Nephron (organoid): Measurements from ENCODE around the gene FGFR3.

ENCODE experiments used
- H3K27ac Mint-ChIP-seq, 3 experiments: 2 replicates each; pipeline ENCODE4 v1.8.0; 2020; ENCODE audit warnings: mixed read lengths in 3 of 3, mild to moderate bottlenecking in 2 of 3, moderate library complexity in 1 of 3
- H3K27me3 Mint-ChIP-seq: 2 replicates; pipeline ENCODE4 v1.8.0; 2021; ENCODE audit warnings: low read depth, mild to moderate bottlenecking, moderate library complexity, mixed read lengths
- H3K36me3 Mint-ChIP-seq: 2 replicates; pipeline ENCODE4 v1.8.0; 2020; ENCODE audit warnings: low read depth, mixed read lengths
- H3K4me1 Mint-ChIP-seq: 2 replicates; pipeline ENCODE4 v1.8.0; 2020; ENCODE audit warnings: mixed read lengths
- H3K4me3 Mint-ChIP-seq, 3 experiments: 2 replicates each; pipeline ENCODE4 v1.8.0; 2020; ENCODE audit warnings: mild to moderate bottlenecking in 3 of 3, mixed read lengths in 3 of 3, moderate library complexity in 2 of 3
- H3K9me3 Mint-ChIP-seq: 2 replicates; pipeline ENCODE4 v1.8.0; 2020; ENCODE audit warnings: mixed read lengths
- TF ChIP-seq, protein P1 (sequence below), 3 experiments: fragments of 200-600 bp; sonication (generic); IDR thresholded peaks; one replicate each; pipeline ENCODE4 v1.5.0; 2021; ENCODE audit warnings: antibody characterized with exemption in 3 of 3; ENCODE audit not compliant: unreplicated experiment in 3 of 3

FGFR3 gene

DNA sequence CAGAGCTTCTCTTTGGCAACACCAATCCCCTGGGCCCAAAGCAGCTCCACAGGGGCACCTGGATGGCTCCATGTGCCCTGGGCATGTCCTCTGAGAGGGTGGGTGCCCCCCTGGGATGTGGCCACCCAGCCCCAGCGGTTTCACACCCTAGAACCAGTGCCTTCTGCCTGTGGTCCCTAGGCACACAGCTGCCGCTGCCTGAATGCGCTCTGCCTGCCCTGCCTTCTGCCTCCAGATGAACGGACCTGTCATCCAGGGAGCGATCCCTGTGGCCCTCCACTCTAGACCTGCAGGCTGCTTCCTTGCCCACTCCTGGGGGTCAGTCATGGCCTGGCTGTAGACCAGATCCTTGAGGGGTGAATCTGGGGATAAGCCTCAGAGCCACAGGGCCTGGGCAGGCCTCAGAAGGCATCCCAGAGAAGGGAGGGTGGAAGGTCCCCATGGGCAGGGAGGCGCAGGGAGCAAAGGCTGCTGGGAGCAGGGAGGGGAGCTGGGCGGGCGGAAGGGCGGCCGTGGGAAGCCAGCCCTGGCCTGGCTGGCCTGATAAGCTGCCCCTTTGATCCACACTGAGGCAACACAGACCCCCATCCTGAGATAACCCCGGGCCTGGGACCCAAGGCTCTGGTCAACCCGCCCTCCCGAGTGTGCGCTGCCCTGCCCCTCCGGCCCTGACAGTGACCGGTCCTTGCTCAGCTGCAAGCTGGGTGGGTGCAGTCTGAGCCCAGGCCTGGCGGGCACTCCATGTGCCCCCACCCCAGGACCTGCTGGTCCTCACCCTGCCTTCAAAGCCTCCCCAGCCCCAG lies 8.1 kb upstream of the FGFR3 start:
- H3K9me3 Mint-ChIP-seq = no peaks in the 10 kb centered on the region
- no peaks in the 10 kb centered on the region for H3K36me3 Mint-ChIP-seq
- no peak overlapping the region for H3K27ac Mint-ChIP-seq
- no peaks in the 10 kb centered on the region for H3K4me1 Mint-ChIP-seq
- TF ChIP-seq, protein P1, sequence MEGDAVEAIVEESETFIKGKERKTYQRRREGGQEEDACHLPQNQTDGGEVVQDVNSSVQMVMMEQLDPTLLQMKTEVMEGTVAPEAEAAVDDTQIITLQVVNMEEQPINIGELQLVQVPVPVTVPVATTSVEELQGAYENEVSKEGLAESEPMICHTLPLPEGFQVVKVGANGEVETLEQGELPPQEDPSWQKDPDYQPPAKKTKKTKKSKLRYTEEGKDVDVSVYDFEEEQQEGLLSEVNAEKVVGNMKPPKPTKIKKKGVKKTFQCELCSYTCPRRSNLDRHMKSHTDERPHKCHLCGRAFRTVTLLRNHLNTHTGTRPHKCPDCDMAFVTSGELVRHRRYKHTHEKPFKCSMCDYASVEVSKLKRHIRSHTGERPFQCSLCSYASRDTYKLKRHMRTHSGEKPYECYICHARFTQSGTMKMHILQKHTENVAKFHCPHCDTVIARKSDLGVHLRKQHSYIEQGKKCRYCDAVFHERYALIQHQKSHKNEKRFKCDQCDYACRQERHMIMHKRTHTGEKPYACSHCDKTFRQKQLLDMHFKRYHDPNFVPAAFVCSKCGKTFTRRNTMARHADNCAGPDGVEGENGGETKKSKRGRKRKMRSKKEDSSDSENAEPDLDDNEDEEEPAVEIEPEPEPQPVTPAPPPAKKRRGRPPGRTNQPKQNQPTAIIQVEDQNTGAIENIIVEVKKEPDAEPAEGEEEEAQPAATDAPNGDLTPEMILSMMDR (IDR thresholded peaks at IDR 0.05; ENCODE audit: unreplicated experiment in 3 of 3) = no peak
- H3K27me3 Mint-ChIP-seq = peaks cover 6% of the 10 kb centered on the region
- no peak overlapping the region for H3K4me3 Mint-ChIP-seq

DNA sequence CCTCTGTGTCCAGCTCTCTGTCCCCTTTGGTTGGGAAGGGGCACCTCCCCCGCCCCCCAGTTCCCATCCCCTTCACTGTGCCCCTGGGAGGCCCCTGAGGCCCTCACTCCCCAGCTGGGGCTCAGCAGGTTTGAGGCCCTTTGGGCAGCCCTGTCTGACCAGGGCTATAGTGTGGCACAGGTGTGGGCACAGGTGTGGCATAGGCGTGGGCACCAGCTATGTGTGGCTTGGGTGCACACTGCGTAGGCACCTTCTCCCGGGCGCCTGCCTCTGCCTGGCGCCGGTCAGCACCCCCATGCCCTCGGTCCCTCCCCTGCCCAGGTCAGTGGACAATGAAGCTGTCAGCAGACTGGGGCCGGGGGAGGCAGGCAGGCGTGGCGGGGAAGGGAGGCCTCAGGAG lies 7.5 kb upstream of the FGFR3 start:
- TF ChIP-seq, protein P1 (IDR thresholded peaks at IDR 0.05; ENCODE audit: unreplicated experiment in 3 of 3) = no peak
- no peak overlapping the region for H3K4me3 Mint-ChIP-seq
- no peaks in the 10 kb centered on the region for H3K4me1 Mint-ChIP-seq
- H3K27me3 Mint-ChIP-seq = peaks cover 12% of the 10 kb centered on the region
- no peaks in the 10 kb centered on the region for H3K36me3 Mint-ChIP-seq
- H3K27ac Mint-ChIP-seq = no peak overlapping the region
- no peaks in the 10 kb centered on the region for H3K9me3 Mint-ChIP-seq

DNA sequence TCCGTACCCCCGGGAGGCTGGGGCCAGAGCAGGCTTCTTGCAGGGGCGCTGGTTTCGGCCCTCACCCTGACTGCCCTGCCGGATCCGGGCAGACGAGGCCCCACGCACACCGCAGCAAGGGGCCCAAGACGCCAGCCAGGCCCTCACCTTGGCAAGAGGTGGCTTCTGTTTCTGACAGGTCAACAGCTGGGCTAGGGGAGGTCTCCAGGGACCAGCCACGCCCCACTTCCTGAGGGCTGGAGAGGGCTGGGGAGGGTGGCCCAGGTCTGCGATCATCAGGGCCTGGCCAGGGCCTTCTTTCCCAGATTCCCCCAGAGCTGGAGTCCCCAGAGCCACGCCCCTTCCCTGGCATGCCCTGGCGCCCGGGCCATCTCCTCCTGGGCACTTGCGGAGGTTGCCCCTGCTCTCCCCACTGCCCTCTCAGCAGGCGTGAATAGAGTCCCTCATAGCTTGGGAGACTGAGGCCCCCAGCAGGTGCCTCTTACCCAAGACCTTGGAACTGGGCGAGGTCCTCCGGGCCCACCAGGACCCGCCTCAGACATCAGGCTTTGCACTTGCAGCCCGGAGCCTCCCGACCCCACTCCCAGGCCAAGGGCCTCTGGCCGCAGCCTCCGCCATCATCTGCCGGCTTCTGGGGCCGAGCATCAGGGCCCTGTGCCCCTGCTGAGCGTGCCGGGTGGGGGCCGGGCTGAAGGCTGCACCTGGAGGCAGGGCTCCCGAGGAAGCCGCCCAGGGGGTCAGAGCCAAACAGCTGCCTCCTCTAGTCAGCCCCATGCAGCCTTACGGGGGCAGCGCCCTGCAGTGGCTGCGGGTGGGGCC lies 6.3 kb upstream of the FGFR3 start:
- Mint-ChIP-seq H3K27ac (no peak overlapping the region), H3K4me3 (no peak overlapping the region), H3K4me1 (no peaks in the 10 kb centered on the region)

DNA sequence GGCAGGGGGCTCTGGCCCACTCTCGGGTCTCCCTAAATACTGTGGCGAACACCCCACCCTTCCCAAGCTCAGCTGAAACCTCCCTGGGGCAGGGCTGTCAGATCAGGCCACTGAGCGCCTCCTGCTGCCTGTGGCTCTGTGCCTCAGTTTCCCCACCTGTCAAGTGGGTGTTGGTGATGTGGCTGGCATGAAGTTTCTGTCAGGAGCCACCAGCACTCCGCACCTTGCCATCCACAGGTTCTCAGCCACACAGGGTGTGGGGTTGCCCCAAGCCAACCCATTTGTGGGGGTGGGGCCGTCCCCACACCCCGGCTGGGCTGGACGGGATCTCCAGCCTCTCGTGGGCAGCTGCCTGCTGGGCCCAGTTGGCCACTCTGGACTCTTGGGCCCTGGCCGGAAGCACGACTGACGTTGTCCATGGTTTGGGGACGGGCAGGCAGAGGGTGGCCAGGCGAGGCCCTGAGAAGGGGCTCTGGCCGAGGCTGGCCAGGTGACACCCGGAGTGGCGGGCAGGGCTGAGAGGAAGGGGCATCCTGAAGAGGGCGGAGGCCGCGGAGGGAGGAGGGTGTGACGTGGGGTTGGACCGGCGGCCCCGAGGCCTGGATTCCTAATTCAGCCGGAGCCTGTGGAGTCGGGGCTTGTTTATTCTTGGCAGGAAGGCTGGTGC lies 5.5 kb upstream of the FGFR3 start:
- no peaks in the 10 kb centered on the region for H3K36me3 Mint-ChIP-seq
- peaks cover 27% of the 10 kb centered on the region for H3K27me3 Mint-ChIP-seq
- no peak overlapping the region for H3K4me3 Mint-ChIP-seq
- H3K27ac Mint-ChIP-seq = no peak overlapping the region
- no peaks in the 10 kb centered on the region for H3K9me3 Mint-ChIP-seq
- H3K4me1 Mint-ChIP-seq = no peaks in the 10 kb centered on the region
- TF ChIP-seq, protein P1 (IDR thresholded peaks at IDR 0.05; ENCODE audit: unreplicated experiment in 3 of 3) = no peak

More for the DNA sequence above, 6.3 kb upstream of the FGFR3 start:
- TF ChIP-seq, protein P1 (IDR thresholded peaks at IDR 0.05; ENCODE audit: unreplicated experiment in 3 of 3) = no peak
- H3K36me3 Mint-ChIP-seq = no peaks in the 10 kb centered on the region
- no peaks in the 10 kb centered on the region for H3K9me3 Mint-ChIP-seq
- H3K27me3 Mint-ChIP-seq = peaks cover 23% of the 10 kb centered on the region

DNA sequence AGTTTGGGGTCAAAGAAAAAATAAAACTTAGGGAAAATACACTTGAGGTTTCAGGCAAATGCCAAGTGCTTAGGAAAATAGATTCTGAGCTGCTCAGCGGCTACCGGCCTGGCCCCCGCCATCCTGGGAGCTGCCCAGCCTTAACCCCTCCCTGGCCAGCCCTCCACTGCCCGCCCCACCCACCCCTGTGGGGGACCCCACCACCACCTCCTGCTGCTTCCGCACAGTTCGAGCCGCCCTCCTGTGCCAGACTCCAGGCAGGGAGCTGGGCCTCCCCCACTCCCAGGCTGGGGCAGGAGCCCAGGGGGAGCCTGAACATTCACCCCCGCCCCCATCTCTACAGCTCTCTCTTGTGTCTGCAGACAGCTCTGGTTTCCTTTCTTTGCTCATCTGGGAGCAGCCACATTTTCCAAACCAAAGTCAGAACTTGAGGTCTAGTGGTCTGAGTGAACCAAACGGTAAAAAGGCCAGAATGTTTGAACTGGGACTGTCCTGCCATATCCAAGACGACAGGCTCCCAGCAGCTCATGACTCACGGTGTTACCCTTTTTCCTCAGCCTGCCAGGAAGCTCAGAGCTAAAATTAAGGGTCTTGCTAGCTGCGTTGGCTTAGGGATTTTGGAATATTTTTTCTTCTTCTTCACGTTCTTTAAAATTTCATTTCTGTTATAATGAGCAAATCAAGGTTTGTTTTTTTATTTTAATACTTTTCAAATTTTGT lies 4.7 kb upstream of the FGFR3 start:
- Mint-ChIP-seq H3K27ac (no peak overlapping the region), H3K36me3 (no peaks in the 10 kb centered on the region), H3K27me3 (peaks cover 27% of the 10 kb centered on the region), H3K9me3 (no peaks in the 10 kb centered on the region), H3K4me3 (no peak overlapping the region), H3K4me1 (no peaks in the 10 kb centered on the region)
- TF ChIP-seq, protein P1 (IDR thresholded peaks at IDR 0.05; ENCODE audit: unreplicated experiment in 3 of 3) = no peak
